Measurements from ENCODE around the gene PPID. TPM values are rescaled to one million over a fixed set of nuclear protein-coding genes. Genes with fewer than 3 reads are reported as not detected.

Gene PPID
- total and polyA plus RNA-seq, 9 donors: 10.9 to 54.8 (median 14.8) TPM

- intact Hi-C loops (cut with DNase I): no loop called here
- TF ChIP-seq POLR2A (IDR thresholded peaks at IDR 0.05) (no peak), CTCF (IDR thresholded peaks at IDR 0.05) (no peak), EP300 (IDR thresholded peaks at IDR 0.05) (no peak)
- no peaks in the 10 kb centered on the region for H3K9me3 ChIP-seq
- no peaks in the 10 kb centered on the region for H3K36me3 ChIP-seq
- H3K4me1 ChIP-seq (ENCODE audit: insufficient read depth): peaks cover 5% of the 10 kb centered on the region
- H3K4me3 ChIP-seq: peak overlapping the region; percentile 81
- WGBS, 3 donors: 0% methylated on average over 26 to 35 of the region's 35 CpGs
- DNase-seq: peak; percentile 50 to 73 (median 64)
- H3K27me3 ChIP-seq: no peaks in the 10 kb centered on the region
- H3K27ac ChIP-seq: peak overlapping the region; percentile 70 to 90
Observed at GRCh38 chr4:158670975-158671664, 52.1 kb downstream of the PPID start.

- H3K27ac ChIP-seq: no peak overlapping the region
- no peak for DNase-seq
- H3K27me3 ChIP-seq: no peaks in the 10 kb centered on the region
- H3K4me3 ChIP-seq: no peak overlapping the region
- no peaks in the 10 kb centered on the region for H3K9me3 ChIP-seq
- WGBS, 3 donors: 85 to 88% (median 88%) methylated on average over 7 of the region's 7 CpGs
- no peaks in the 10 kb centered on the region for H3K36me3 ChIP-seq
- TF ChIP-seq CTCF (IDR thresholded peaks at IDR 0.05): no peak
- intact Hi-C loops (cut with DNase I): no loop called here
- H3K4me1 ChIP-seq (ENCODE audit: insufficient read depth): peaks cover 4% of the 10 kb centered on the region
Observed at GRCh38 chr4:158669310-158669709, 53.9 kb downstream of the PPID start.

GRCh38 chr4:158667651-158668198 is 55.5 kb downstream of the PPID start:
- Histone ChIP-seq H3K4me1 (ENCODE audit: insufficient read depth) (no peaks in the 10 kb centered on the region), H3K27ac (no peak overlapping the region), H3K9me3 (no peaks in the 10 kb centered on the region), H3K4me3 (no peak overlapping the region), H3K36me3 (no peaks in the 10 kb centered on the region), H3K27me3 (no peaks in the 10 kb centered on the region)
- 78 to 86% (median 83%) methylated on average over 3 of the region's 3 CpGs for WGBS, 3 donors
- intact Hi-C loops (cut with DNase I): no loop called here
- TF ChIP-seq CTCF (IDR thresholded peaks at IDR 0.05) (no peak), POLR2A (IDR thresholded peaks at IDR 0.05) (no peak), EP300 (IDR thresholded peaks at IDR 0.05) (no peak)
- no peak for DNase-seq

- no peak for DNase-seq
- H3K4me3 ChIP-seq: no peak overlapping the region
- H3K4me1 ChIP-seq (ENCODE audit: insufficient read depth): no peaks in the 10 kb centered on the region
- H3K9me3 ChIP-seq: no peaks in the 10 kb centered on the region
- H3K27ac ChIP-seq: no peak overlapping the region
- TF ChIP-seq CTCF (IDR thresholded peaks at IDR 0.05): no peak
- TF ChIP-seq POLR2A (IDR thresholded peaks at IDR 0.05): no peak
- no peak for TF ChIP-seq EP300 (IDR thresholded peaks at IDR 0.05)
- H3K36me3 ChIP-seq: no peaks in the 10 kb centered on the region
- H3K27me3 ChIP-seq: no peaks in the 10 kb centered on the region
- 88 to 94% (median 92%) methylated on average over 2 of the region's 2 CpGs for WGBS, 3 donors
- intact Hi-C loops (cut with DNase I): no loop called here
Observed at GRCh38 chr4:158666892-158667291, 56.3 kb downstream of the PPID start.

All from ovary (tissue), 9 donors.